ENCODE measurements around the gene IQSEC1.

IQSEC1 gene

GRCh38 chr3:13057282-13058040 is 15.8 kb downstream of the IQSEC1 start:
- H3K9ac ChIP-seq (ENCODE audit: low read length): no peak overlapping the region

GRCh38 chr3:13055634-13056033 is 17.6 kb downstream of the IQSEC1 start:
- Histone ChIP-seq H3K4me3 (ENCODE audit: low read length) (no peak overlapping the region), H3K4me1 (ENCODE audit: control insufficient read depth, insufficient read depth, low read length) (no peaks in the 10 kb centered on the region), H3K9me3 (ENCODE audit: control insufficient read depth, low read length) (no peaks in the 10 kb centered on the region), H3K9ac (ENCODE audit: low read length) (no peak overlapping the region), H3K27me3 (ENCODE audit: control insufficient read depth, insufficient read depth, low read length) (no peaks in the 10 kb centered on the region), H3K36me3 (ENCODE audit: control insufficient read depth, insufficient read depth, low read length) (no peaks in the 10 kb centered on the region)

More at GRCh38 chr3:13057282-13058040, 15.8 kb downstream of the IQSEC1 start:
- no peaks in the 10 kb centered on the region for H3K9me3 ChIP-seq (ENCODE audit: control insufficient read depth, low read length)
- no peak overlapping the region for H3K4me3 ChIP-seq (ENCODE audit: low read length)
- H3K4me1 ChIP-seq (ENCODE audit: control insufficient read depth, insufficient read depth, low read length): no peaks in the 10 kb centered on the region
- no peaks in the 10 kb centered on the region for H3K36me3 ChIP-seq (ENCODE audit: control insufficient read depth, insufficient read depth, low read length)
- no peaks in the 10 kb centered on the region for H3K27me3 ChIP-seq (ENCODE audit: control insufficient read depth, insufficient read depth, low read length)

GRCh38 chr3:13054341-13055285 is 18.6 kb downstream of the IQSEC1 start:
- H3K9ac ChIP-seq (ENCODE audit: low read length): no peak overlapping the region
- no peak overlapping the region for H3K4me3 ChIP-seq (ENCODE audit: low read length)
- H3K9me3 ChIP-seq (ENCODE audit: control insufficient read depth, low read length): no peaks in the 10 kb centered on the region
- H3K36me3 ChIP-seq (ENCODE audit: control insufficient read depth, insufficient read depth, low read length): no peaks in the 10 kb centered on the region
- H3K27me3 ChIP-seq (ENCODE audit: control insufficient read depth, insufficient read depth, low read length): no peaks in the 10 kb centered on the region
- no peaks in the 10 kb centered on the region for H3K4me1 ChIP-seq (ENCODE audit: control insufficient read depth, insufficient read depth, low read length)

DNA sequence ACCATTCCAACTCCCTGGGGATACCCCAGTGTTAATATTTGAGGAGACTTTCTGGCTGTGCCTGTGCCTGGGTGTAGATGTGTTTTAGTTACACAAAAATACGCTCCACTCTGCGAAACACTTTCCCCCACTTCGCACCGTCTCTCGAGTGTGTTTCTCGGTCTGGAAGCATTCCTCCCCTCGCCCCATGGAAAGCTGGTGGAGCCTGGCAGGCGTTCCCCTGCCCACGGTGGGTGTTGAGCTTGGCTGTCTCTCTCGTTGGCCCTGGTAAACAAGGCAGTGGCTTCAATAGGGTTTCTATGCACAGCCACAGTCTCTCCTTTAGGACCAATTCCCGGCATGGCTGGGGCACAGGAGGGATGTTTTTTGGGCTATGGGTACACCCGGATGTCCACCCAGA is 19.3 kb downstream of the IQSEC1 start:
- Histone ChIP-seq H3K27me3 (ENCODE audit: control insufficient read depth, insufficient read depth, low read length) (no peaks in the 10 kb centered on the region), H3K9me3 (ENCODE audit: control insufficient read depth, low read length) (no peaks in the 10 kb centered on the region), H3K9ac (ENCODE audit: low read length) (no peak overlapping the region), H3K36me3 (ENCODE audit: control insufficient read depth, insufficient read depth, low read length) (no peaks in the 10 kb centered on the region), H3K4me1 (ENCODE audit: control insufficient read depth, insufficient read depth, low read length) (no peaks in the 10 kb centered on the region), H3K4me3 (ENCODE audit: low read length) (no peak overlapping the region)

DNA sequence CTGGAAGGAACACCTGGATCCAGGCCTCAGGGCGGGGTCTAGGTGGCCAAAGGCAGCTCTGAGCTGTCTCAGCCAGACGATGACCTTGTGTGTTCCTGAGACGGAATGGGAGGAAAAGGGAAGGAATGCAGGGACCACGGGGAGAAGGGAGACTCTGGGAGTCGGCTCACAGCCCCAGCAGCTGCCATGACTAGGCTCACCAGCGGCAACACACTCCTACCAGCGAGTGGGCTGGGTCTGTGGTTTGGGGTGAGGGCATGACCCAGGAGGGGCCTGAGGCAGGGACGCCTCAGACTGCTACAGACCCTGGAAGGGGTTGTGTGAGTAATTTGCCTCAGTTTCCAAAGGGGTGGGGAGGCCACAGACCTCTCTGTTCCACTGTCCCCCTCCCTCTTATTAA is 19.8 kb downstream of the IQSEC1 start:
- Histone ChIP-seq H3K9ac (ENCODE audit: low read length) (no peak overlapping the region), H3K27me3 (ENCODE audit: control insufficient read depth, insufficient read depth, low read length) (no peaks in the 10 kb centered on the region), H3K36me3 (ENCODE audit: control insufficient read depth, insufficient read depth, low read length) (no peaks in the 10 kb centered on the region), H3K4me1 (ENCODE audit: control insufficient read depth, insufficient read depth, low read length) (no peaks in the 10 kb centered on the region), H3K9me3 (ENCODE audit: control insufficient read depth, low read length) (no peaks in the 10 kb centered on the region), H3K4me3 (ENCODE audit: low read length) (no peak overlapping the region)

DNA sequence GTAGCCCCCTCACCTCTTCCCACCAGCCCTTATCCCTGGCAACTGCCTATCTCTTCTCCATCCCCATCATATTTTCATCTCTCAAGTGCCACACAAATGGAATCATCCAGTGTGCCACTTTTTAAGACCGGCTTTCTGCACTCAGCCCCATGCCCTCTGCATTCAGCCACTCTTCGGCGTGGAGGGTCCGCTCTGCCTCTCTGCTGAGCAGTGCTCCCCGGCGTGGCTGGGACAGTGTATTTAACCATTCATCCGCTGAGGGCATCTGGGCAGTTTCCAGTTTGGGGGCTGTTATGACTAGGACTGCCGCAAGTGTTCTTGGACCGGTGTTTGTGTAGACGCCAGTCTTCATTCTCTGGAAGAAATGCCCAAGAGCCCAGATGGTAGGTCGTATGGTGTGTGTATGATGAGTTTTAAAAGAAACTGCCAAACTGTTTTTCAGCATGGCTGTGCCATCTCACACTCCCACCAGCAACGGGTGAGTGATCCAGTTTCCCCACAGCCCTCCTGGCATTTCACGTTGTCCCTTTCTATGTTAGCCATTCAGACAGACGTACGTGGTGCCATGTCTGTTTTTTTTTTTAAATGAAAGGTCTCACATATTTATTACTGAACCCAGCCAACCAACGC is 20.9 kb downstream of the IQSEC1 start:
- no peak overlapping the region for H3K4me3 ChIP-seq (ENCODE audit: low read length)
- no peaks in the 10 kb centered on the region for H3K9me3 ChIP-seq (ENCODE audit: control insufficient read depth, low read length)
- H3K36me3 ChIP-seq (ENCODE audit: control insufficient read depth, insufficient read depth, low read length): no peaks in the 10 kb centered on the region
- no peaks in the 10 kb centered on the region for H3K27me3 ChIP-seq (ENCODE audit: control insufficient read depth, insufficient read depth, low read length)
- no peaks in the 10 kb centered on the region for H3K4me1 ChIP-seq (ENCODE audit: control insufficient read depth, insufficient read depth, low read length)
- H3K9ac ChIP-seq (ENCODE audit: low read length): no peak overlapping the region

DNA sequence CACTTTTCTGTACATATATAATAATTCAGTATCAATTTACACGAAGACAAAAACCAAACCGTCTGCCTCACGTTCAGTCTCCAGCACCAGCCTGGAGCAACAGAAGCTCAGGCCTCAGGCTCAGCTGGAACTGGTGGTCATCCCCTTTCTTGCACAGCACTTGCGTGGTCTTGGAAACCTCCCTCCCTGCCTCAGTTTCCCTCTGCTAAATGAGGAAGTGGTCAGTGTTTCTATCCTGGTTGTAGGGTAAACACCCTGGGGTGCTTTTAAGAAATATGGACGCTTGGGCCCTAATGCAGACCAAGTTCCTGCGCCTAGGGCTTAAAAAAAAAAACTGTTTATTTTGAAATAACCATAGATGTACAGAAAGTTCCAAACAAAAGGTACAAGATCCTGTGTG is 21.6 kb downstream of the IQSEC1 start:
- no peak overlapping the region for H3K4me3 ChIP-seq (ENCODE audit: low read length)
- no peaks in the 10 kb centered on the region for H3K9me3 ChIP-seq (ENCODE audit: control insufficient read depth, low read length)
- no peaks in the 10 kb centered on the region for H3K27me3 ChIP-seq (ENCODE audit: control insufficient read depth, insufficient read depth, low read length)
- H3K9ac ChIP-seq (ENCODE audit: low read length): no peak overlapping the region
- no peaks in the 10 kb centered on the region for H3K4me1 ChIP-seq (ENCODE audit: control insufficient read depth, insufficient read depth, low read length)
- H3K36me3 ChIP-seq (ENCODE audit: control insufficient read depth, insufficient read depth, low read length): no peaks in the 10 kb centered on the region

DNA sequence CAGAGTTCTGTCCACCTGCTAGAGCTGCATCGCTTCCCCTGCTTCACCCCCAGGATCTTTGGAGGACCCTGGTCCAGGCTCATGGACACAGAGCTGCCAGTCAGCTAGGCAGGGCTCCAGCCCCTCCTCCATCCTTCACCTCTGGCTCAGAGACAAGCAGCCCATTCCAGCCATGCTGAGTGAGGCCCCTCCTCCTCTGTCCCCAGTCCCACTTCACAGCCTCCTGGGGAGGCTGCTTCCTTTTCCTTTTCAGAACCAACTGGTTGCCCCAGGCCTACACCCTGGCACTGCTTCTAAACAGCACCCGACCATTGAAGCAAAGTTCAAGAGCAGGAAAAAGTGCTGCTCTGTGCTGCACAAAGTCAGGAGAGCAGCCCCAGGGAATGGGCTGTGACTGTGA is 22.2 kb downstream of the IQSEC1 start:
- Histone ChIP-seq H3K36me3 (ENCODE audit: control insufficient read depth, insufficient read depth, low read length) (no peaks in the 10 kb centered on the region), H3K27me3 (ENCODE audit: control insufficient read depth, insufficient read depth, low read length) (no peaks in the 10 kb centered on the region), H3K9ac (ENCODE audit: low read length) (no peak overlapping the region), H3K4me1 (ENCODE audit: control insufficient read depth, insufficient read depth, low read length) (no peaks in the 10 kb centered on the region), H3K9me3 (ENCODE audit: control insufficient read depth, low read length) (no peaks in the 10 kb centered on the region), H3K4me3 (ENCODE audit: low read length) (no peak overlapping the region)

- Histone ChIP-seq H3K27me3 (ENCODE audit: control insufficient read depth, insufficient read depth, low read length) (no peaks in the 10 kb centered on the region), H3K9me3 (ENCODE audit: control insufficient read depth, low read length) (no peaks in the 10 kb centered on the region), H3K9ac (ENCODE audit: low read length) (no peak overlapping the region), H3K4me3 (ENCODE audit: low read length) (no peak overlapping the region), H3K4me1 (ENCODE audit: control insufficient read depth, insufficient read depth, low read length) (no peaks in the 10 kb centered on the region), H3K36me3 (ENCODE audit: control insufficient read depth, insufficient read depth, low read length) (no peaks in the 10 kb centered on the region)
Measured at GRCh38 chr3:13050446-13050845, 22.8 kb downstream of the IQSEC1 start.

DNA sequence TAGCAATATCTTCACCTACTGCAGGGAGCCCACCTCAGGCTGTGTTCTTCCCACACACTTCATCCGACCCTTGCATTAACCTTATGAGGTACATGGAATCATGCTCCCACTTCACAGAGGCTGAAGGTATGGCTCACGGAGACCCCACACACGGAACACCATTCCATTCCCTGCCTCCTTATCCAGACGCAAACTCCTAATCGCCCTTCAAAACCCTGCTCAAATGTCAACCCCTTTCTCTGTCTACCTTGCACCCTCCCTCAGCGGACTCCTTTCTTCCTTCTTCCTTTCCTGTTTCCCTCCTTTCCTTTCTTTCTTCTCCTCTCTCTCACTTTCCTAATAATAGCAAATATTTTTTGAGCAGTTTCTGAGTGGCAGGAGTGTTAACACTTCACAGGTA is 23.8 kb downstream of the IQSEC1 start:
- no peak overlapping the region for H3K9ac ChIP-seq (ENCODE audit: low read length)
- no peaks in the 10 kb centered on the region for H3K36me3 ChIP-seq (ENCODE audit: control insufficient read depth, insufficient read depth, low read length)
- no peaks in the 10 kb centered on the region for H3K9me3 ChIP-seq (ENCODE audit: control insufficient read depth, low read length)
- H3K4me1 ChIP-seq (ENCODE audit: control insufficient read depth, insufficient read depth, low read length): no peaks in the 10 kb centered on the region
- H3K27me3 ChIP-seq (ENCODE audit: control insufficient read depth, insufficient read depth, low read length): no peaks in the 10 kb centered on the region
- H3K4me3 ChIP-seq (ENCODE audit: low read length): no peak overlapping the region

DNA sequence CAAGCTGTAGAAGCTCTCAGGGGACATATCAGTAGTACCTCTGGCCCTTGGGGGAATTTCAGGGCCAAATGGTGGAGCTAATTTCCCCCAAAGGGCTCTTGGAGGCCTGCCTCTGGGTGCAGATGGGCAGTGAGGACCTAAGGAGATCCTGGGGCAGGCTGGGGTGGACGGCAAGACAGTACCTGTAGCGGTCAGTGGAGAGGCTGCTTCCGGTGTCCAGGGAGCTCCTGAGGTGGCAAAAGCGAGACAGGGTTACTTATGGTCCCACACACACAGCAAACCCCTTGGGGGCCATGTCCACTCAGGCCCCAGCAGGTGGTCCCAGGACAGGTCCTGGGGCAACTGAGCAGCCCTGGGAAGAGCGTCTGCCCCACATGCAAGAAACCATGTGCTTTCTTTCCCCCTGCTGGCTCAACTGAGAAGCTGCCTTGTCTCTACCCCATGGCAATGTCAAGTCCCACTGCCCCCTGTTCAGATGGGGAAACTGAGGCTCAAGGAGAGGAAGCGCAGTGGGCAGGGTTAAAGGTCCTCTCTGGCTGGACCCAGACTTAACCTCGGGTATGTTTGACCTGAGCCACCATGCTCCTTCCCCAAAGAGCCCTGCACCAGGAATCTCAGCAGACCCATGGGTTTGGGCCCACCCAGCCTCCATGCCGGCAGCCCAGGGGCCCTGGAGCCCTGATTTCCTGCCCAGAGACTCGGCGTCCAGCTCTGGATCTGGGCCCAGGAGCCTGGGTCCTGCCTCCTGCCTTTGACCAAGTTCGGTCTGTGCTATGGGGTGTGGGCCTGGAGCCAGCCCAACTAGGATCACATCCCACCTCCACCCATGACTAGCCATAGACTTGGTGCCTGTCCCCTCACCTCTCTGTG is 25.7 kb downstream of the IQSEC1 start:
- Histone ChIP-seq H3K9me3 (ENCODE audit: control insufficient read depth, low read length) (no peaks in the 10 kb centered on the region), H3K9ac (ENCODE audit: low read length) (no peak overlapping the region), H3K27me3 (ENCODE audit: control insufficient read depth, insufficient read depth, low read length) (peaks cover 4% of the 10 kb centered on the region), H3K36me3 (ENCODE audit: control insufficient read depth, insufficient read depth, low read length) (no peaks in the 10 kb centered on the region), H3K4me1 (ENCODE audit: control insufficient read depth, insufficient read depth, low read length) (no peaks in the 10 kb centered on the region), H3K4me3 (ENCODE audit: low read length) (no peak overlapping the region)

All from mucosa of stomach (tissue), 1 donor.